ENCODE data around the gene SCN4B. TPM values are rescaled to one million over a fixed set of nuclear protein-coding genes. Genes with fewer than 3 reads are reported as not detected.

Gene SCN4B
- total RNA-seq, 1 donor from 2014 or later = 1.2 TPM

DNA sequence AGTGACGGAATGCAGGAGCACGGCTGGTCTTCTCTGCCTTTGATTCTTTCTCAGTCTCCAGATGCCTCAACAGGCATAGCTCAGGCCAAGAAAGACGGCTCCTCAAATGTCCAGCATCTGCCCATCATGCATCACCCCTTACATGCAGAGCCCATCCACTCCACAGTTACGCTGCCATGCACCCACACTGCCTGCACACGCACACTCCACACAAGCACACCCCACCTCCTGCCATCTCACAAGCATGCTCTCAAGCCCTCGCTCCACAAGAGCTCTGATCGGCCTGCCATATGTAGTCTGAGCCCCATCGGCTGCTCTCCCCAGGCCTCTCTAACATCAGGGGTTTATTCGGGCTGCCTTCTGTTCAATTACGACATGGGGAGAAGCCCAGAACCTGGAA, 18.8 kb downstream of the SCN4B start:
- no peak for DNase-seq (ENCODE audit: low spot score)

DNA sequence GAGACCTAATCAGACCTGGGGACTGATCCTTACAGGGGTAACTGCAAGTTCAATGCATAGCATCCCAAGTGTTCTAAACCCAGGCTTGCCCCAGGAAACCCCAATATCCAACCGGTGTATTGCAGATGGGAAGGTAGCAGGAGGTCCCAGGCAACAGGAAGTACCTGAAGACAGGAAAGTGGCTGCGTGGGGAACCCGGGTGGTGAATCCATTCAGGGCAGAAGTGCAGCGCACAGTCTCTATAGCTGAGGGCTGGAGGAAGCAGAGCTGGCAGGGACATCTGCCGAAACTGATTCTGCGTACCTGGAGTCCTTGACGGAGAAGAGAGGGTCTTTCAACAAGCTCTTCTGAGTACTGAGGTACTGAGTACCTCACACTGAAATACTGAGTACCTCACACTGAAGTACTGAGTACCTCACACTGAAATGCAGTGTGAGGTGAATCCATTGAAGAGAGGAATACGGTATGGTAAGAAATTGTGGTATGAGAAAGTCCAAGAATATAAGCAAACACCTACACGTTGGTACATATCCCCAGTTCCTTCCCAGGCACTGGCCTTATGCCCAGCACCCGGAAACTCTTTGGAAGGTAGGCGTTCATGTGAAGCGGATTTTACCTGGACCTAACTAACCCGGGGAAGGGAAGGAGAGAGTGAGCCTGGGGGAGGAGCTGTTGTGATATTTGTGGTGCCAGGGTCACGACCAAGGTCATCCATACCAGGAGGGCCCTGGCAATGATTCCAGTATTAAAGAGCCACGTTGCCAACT, 20.1 kb downstream of the SCN4B start:
- DNase-seq (ENCODE audit: low spot score) = no peak

DNA sequence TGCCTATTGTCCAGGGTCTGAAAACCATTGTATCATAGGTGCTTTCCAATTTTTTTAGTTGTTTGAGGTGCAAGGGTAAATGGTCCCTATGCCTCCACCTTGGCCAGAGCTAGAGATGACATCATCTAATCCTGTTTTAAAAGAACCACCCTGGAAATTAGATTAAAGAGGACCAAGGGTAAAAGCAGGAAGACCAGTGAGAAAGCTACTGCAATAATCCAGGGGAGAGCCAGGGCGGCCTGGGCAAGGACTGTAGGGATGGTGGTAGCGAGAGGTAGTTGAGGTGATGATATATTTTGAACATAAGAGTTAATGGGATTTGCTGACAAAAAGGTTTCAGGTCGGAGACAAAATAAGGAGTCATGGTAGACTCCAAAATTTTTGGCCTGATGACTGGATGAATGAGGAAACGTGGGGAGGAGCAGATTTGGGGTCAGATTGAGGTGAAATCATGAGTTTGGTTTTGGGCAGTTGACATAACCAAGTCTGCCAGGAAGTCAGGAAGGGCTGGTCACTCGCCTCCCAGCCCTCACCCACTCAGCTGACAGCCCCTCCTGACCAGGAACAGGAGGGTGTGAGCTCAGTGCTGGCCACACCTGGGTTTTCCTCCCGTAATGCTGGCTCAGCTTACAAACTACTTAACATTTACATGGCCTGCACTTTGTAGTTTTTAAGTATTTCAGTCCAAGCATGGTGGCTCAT, 23.0 kb downstream of the SCN4B start:
- no peak for DNase-seq (ENCODE audit: low spot score)

DNA sequence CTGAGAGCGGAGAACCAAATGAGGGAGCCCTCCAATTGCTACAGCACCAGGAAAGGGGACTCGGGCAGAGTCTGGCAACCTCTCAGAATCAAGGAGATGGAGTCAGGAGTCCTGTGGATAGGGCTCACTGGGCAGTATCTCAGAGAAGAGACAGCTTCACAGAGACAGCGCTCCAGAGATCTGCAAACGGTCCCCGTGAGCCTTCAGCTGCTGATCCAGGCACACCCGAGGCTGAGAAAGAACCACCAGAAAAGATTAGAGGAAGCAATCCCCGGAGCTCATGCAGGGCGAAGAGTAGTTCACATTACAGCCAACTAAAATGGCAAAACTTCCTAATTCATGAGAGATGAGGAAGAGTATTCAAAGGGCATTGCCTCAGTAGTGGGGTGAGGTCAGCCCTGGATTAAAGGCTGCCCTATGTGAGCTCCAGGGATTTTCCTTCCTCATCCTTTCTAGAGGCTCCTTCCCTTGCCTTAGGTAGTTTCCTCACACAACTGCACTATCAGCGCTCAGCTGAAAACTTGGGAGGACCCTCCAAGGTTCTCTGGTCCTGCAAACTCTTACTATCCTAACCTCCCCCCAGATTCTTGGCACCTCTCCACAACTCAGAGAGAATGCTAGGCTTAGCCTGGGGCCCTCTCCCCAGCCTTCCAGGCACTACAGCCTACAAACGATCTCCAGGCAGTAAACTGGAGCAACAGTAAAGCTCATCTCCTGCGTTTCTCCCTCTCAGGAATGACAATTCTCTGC, 23.7 kb downstream of the SCN4B start:
- peak; percentile 95 for DNase-seq (ENCODE audit: low spot score)

DNA sequence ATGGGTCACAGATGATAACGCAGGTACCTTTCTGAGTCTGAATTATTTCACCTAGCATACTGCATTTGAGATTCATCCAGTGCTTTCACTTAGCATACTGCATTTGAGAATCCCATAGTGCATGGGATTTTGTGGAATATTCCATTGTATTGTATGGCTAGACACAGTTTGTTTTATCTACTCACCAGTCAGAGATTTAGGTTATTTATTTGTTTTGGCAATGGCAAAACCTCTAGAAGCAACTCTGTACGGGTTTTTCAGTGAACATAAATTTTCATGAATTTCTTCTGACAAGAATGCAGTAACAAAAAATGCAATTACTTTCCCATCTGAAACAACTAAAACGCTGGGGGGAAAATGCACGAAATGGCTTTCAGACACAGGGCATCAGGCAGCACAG, 24.3 kb downstream of the SCN4B start:
- peak; percentile 46 for DNase-seq (ENCODE audit: low spot score)

DNA sequence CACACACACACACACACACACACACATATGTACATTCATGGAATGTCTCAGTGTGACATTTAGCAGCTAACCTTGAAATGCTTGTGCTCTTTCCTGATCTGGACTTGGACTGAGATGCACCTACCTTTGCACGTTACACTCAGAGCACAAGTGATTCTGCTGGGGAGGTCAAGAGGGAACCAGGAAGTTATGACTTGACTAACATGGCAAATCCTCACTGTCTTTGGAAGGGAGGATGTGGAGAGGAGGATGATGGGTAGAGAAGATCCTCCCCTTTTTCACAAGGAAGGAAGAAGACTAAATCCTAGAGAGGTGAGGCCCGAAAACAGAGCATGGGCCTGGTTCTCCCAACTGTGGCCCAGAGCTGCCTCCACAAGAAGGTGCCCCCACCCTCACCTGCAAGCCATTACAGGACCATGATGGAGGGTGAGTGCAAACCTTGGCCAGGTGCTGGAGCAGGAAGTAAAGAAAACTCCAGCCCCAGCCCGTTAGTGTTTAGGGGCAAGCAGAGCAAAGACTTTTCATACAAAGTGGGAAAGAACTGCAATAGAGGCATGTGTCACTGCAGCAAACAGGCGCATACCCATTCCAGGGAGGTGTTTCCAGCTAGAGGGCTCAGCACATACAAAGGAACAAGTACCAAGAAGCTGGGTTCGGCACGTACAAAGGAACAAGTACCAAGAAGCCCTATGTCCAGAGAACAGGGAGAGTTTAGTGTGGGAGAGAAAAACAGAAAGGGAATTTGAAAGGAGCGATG, 26.4 kb downstream of the SCN4B start:
- DNase-seq (ENCODE audit: low spot score) = no peak

DNA sequence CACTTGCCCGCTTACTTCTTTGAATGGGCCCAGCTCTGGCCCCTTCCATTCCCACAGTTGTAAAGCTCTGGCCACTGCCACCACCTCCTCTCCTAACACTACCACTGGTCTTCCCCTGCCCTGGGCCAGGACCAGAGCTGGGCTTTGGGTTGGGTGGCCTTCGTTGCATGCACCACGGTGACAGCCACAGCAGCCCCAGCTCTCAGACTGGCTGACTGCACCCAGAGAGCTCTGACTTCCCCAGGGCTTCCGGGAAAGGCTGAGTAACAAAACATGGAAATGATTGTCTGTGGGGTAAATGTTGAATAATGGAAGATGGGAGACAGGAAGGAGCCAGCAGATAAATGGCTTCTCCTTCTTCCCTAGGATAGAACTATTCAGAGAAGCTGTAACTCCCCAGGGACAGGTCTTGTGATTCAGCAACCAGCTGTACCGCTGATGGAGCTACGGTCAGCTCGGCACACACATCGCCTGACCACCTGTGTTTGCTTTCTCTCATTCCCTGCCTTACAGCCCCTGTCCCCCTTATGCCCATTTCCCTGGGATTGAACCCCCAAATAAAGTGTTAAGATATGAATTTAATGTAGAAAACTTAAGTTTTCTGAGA, 27.6 kb downstream of the SCN4B start:
- DNase-seq (ENCODE audit: low spot score) = no peak

DNA sequence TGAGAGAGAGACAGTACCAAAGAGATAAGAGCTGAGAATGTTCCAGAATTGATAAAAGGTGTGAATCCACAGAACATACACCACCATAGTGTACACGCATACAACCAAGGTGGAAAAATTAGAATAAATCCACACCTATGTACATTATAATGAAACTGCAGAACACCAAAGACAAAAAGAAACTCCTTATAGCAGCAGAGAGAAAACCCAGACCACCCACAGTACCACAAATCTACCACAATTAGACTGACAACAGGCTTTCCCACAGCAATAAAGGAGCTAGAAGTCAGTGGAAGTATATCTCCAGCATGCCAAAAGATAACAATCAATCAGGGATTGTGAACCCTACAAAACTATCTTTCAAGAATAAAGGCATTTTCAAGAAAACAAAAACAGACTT, 31.8 kb downstream of the SCN4B start:
- no peak for DNase-seq (ENCODE audit: low spot score)

DNA sequence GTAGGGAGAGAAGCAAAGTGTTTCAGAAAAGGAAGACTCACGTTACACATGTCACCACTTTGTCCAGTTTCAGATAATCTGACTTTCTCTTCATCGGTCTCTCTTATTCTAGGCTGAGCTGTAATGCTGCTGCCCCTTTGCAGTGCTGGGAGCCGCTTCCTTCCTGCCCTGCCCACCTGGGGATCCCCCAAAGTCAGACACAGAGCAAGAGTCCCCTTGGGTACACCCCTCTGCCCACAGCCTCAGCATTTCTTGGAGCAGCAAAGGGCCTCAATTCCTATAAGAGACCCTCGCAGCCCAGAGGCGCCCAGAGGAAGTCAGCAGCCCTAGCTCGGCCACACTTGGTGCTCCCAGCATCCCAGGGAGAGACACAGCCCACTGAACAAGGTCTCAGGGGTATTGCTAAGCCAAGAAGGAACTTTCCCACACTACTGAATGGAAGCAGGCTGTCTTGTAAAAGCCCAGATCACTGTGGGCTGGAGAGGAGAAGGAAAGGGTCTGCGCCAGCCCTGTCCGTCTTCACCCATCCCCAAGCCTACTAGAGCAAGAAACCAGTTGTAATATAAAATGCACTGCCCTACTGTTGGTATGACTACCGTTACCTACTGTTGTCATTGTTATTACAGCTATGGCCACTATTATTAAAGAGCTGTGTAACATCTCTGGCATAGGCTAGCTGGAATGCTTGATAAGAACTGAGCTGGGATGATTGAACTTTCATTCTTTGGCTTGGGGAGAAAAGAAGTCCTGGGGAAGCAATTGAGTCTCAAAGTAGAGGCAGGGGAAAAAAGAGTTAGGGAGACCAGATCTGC, 34.6 kb downstream of the SCN4B start:
- DNase-seq (ENCODE audit: low spot score) = peak; percentile 16

DNA sequence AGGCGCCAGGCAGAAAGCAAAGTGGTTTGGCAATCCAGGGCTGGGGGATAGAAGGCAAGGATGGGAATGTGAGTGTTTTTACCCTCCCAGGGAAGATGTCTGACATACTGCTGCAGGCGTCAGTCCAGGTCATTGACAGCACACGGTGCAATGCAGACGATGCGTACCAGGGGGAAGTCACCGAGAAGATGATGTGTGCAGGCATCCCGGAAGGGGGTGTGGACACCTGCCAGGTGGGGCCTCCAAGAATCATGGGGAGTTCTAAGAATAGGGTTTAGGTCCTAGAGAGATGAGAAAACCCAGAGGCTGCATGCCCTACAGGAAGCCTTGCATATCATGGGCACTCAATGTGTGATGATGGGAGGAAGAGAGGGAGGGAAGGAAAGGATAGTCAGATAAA, 37.6 kb downstream of the SCN4B start:
- DNase-seq (ENCODE audit: low spot score) = no peak

DNA sequence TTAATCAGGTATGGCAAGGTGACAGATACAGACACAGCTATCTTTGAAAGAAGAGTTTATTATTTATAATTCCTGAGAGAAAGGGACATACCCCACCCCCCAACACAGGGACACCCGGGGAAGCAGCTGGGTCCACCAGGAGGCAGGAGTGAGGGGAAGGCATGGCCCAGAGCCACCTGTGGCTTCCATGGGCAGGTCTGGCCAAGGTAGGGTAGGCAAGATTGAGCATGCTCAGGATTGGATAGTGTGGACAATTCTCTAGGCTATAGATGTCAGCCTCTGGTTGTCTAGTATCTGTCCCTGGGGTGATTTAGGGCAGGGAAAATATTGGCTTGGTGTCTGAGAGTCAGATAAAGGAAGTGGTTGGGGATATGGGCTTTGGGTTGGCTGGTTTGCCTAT, 38.4 kb downstream of the SCN4B start:
- no peak for DNase-seq (ENCODE audit: low spot score)

DNA sequence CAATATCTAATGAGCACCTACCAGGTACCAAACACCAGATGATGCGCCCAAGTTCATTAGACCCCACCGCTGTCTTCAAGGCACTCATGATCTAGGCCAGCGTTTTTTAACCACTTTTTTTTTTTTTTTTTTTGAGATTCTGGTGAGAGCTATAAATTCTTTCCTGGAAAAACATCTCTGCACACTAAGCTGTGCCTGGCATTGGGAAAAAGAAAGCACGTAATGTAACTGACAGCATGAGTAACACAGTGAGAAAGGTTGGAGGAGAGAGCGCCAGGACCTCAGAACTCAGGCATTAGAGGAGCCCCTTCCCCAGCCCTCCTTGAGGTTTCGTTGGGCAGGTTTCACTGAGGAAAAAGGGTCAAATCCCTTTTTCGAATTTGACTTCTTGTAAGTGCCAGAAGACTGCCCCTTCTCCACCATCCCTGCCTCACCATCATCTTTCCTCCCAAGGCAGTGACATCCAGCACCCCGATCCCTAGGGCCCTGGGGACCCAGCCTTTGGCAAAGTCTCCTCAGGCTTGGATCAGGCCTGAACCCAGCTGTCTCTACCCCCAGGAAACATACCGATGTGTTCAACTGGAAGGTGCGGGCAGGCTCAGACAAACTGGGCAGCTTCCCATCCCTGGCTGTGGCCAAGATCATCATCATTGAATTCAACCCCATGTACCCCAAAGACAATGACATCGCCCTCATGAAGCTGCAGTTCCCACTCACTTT, 39.8 kb downstream of the SCN4B start:
- peak; percentile 65 for DNase-seq (ENCODE audit: low spot score)

DNA sequence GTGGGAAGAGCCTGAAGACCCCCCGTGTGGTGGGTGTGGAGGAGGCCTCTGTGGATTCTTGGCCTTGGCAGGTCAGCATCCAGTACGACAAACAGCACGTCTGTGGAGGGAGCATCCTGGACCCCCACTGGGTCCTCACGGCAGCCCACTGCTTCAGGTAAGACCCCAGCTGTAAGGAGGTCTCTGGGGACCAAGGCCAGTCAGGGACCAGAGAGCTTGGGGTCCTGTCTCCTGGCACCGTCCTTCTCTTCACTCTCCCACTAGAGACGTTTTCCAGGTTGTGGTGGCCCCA, 40.9 kb downstream of the SCN4B start:
- DNase-seq (ENCODE audit: low spot score) = no peak

DNA sequence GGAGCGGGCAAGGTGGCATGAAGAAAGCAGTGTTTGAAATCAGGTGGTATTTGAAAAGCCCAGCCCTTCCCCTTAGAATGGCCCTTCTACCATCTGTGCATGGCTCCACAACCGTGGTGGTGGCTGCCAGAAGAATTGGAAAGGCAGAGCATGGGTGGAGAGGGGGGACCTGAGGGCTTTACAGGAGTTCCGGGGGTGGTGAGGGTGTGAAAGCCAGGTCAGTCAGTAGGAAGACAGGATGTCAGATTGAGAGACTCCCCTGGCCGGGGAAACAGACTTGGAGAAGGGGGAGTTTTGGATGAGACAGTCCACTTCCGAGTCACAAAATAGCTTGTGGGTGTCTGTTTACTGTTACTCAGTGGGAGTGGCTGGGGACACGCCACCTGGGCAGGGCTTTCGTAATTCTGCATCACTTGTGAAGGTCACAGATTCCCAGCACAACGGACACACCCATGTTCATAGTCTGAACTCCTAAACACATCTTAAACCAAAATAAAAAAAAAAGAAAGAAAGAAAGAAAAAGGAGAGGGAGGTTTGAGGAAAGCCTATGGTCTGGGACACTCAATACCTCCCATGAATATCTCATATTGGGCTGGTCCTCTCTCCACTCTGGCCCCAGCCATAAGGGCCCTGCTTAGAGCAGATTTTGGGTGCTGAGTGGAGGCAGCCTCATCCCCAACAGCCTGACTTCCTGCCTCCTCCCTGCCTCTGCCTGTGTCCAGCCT, 41.4 kb downstream of the SCN4B start:
- DNase-seq (ENCODE audit: low spot score) = no peak

DNA sequence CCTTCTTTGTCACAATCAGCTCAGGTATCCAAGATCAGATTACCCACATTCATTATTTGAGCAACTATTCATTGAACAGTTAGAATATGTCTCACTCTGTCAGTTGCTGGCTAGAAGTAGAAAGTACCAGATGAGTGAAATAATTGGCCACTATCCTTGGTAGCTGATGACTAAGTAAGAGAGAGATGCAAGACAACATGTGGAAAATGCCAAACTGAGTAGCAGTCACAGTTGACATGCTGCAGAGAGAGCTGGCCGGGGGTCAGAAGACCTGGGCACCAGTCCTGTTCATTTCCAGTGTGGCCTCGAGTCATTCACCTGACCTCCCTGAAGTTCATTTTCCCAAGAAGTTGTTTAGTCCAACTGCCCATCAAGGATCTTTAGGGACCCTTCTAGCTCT, 43.4 kb downstream of the SCN4B start:
- peak; percentile 40 for DNase-seq (ENCODE audit: low spot score)

DNA sequence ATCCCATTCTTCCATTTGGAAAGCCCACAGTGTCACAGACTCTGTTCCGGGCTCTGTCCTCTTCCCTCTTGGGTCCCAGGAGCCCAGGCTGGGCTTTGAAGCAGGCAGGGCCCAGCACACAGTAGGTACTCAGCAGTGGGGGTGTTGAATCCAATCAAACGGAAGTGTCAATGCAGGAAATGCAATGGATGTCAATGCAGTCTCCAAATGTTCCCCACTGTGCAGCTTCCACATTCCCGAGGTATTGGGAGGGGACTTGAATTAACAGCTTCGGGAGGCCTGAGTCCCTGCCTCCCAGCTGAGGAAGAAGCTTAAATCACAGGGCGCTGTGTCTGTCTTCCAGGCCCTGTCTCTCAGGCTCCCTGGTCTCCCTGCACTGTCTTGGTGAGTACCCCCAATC, 44.1 kb downstream of the SCN4B start:
- no peak for DNase-seq (ENCODE audit: low spot score)

DNA sequence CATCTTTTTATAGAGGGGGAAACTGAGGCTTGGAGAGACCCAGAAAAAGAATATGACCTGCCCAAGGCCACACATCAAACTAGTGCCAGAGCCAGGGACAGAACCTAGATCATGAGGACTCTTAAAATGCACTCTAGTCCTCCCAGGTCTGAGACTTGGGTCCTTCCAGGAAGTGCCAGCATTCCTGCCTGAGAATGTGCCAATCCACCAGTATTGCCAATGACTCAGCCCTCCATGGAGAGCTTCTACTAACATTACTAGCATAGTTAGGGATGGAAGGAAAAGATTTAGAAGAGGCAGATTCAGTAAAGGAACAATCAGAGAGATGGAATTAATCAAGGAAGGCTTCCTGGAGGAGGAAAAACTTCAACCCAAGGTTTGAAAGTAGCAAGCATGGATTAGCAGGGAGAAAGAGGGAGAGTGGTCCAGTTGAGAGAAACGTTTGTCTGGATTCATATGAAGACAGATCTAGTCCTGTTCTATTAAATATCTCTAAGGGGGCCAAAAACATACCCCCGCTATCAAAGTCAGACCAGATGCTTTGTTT, 45.8 kb downstream of the SCN4B start:
- DNase-seq (ENCODE audit: low spot score) = no peak

DNA sequence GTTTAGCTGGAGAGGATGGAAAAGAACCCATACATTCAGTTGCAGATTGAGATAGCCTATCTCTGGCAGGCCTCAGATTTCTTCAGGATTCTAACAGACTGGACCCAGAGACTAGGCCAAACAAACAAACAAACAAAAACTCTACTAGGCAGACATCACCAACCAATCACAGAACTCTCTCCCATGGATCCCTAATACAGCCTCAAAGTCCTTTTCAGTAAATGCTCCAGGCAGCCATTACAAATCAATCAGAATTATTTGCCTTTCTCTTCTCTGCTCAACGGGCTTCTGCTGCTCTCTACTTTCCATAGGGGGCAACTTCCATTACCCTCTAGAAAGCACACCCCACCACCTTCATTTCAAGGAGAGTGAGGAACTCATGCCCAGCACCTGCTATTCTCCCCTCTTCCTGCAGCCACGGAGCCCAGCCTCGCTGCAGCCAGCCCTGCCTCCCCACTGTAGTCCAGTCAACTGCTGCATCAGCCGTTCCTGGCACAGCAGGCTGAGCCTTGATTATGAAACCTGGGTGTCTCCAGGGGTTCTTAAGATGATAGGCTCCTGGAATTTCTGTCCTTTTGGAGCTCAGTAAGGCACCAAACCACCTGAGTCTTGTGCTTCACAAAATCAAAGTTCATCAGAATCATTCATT, 46.8 kb downstream of the SCN4B start:
- DNase-seq (ENCODE audit: low spot score) = no peak

DNA sequence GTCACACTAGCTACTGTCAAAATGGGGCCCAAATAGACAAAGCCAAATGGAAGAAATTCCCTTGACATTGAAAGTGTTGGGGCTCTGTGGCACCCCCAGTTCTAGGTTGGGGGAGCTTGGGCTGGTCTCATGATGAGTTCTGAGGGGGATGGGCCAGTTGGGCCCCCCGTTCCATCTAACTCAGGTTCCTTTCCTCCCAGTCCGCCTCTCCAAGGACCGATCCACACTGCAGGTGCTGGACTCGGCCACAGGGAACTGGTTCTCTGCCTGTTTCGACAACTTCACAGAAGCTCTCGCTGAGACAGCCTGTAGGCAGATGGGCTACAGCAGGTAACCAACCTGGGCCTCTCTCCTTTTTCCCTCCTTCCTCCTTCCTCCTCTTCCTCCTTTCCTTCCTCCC, 48.1 kb downstream of the SCN4B start:
- no peak for DNase-seq (ENCODE audit: low spot score)

All from umbilical cord (tissue), 2 donors.